Endodermal cell (in vitro differentiated cells): ENCODE results near the gene TMEM134. TPM values are rescaled to one million over a fixed set of nuclear protein-coding genes. Genes with fewer than 3 reads are reported as not detected.
"Not testable (repeated sequence)": the region's sequence is repeated elsewhere in the genome, so short reads cannot be mapped to it uniquely, and the experiment has no call there.

Source experiments
- DNase-seq: peaks from one replicate; pipeline ENCODE4 v3.0.0-alpha.2; 2017
- H3K27ac ChIP-seq: 2 replicates; pipeline ENCODE4 v1.5.1; 2013; ENCODE audit warnings: mild to moderate bottlenecking, low read depth, low read length, moderate library complexity
- H3K27me3 ChIP-seq: 2 replicates; pipeline ENCODE4 v1.6.1; 2013; ENCODE audit warnings: mild to moderate bottlenecking, low read length, moderate library complexity; ENCODE audit not compliant: insufficient read depth, control insufficient read depth, poor library complexity, severe bottlenecking
- H3K36me3 ChIP-seq: 2 replicates; pipeline ENCODE4 v1.7.0; 2013; ENCODE audit warnings: mild to moderate bottlenecking, low read length, moderate library complexity; ENCODE audit not compliant: control insufficient read depth, insufficient read depth
- H3K4me1 ChIP-seq: one replicate; pipeline ENCODE4 v1.7.0; 2013; ENCODE audit warnings: low read length; ENCODE audit not compliant: control insufficient read depth, insufficient read depth
- H3K4me3 ChIP-seq: 2 replicates; pipeline ENCODE4 v1.5.1; 2013; ENCODE audit warnings: mild to moderate bottlenecking, low read length, moderate library complexity
- H3K9ac ChIP-seq: 2 replicates; pipeline ENCODE4 v1.6.1; 2013; ENCODE audit warnings: mild to moderate bottlenecking, low read length, moderate library complexity; ENCODE audit not compliant: poor library complexity, severe bottlenecking; ENCODE audit errors: extremely low read depth
- H3K9me3 ChIP-seq: 2 replicates; pipeline ENCODE4 v1.6.1; 2013; ENCODE audit warnings: mild to moderate bottlenecking, low read length, moderate library complexity; ENCODE audit not compliant: control insufficient read depth
- H3K27ac Mint-ChIP-seq: 2 replicates; pipeline ENCODE4 v1.8.0; 2020; ENCODE audit warnings: mixed read lengths
- H3K27me3 Mint-ChIP-seq: 2 replicates; pipeline ENCODE4 v1.8.0; 2021; ENCODE audit warnings: mild to moderate bottlenecking, mixed read lengths; ENCODE audit not compliant: insufficient read depth
- H3K36me3 Mint-ChIP-seq: 2 replicates; pipeline ENCODE4 v1.8.0; 2020; ENCODE audit warnings: low read depth, mixed read lengths
- H3K4me1 Mint-ChIP-seq: 2 replicates; pipeline ENCODE4 v1.8.0; 2020; ENCODE audit warnings: mixed read lengths
- H3K4me3 Mint-ChIP-seq: 2 replicates; pipeline ENCODE4 v1.8.0; 2020; ENCODE audit warnings: mild to moderate bottlenecking, moderate library complexity, mixed read lengths
- H3K9me3 Mint-ChIP-seq: 2 replicates; pipeline ENCODE4 v1.8.0; 2020; ENCODE audit warnings: mild to moderate bottlenecking, mixed read lengths
- WGBS, 2 experiments: methylation state at CpG; one replicate each; pipeline versions ENCODE4 v1.1.5 to v1.1.7; 2013; ENCODE audit warnings: missing lambda C conversion rate in 2 of 2, mixed read lengths in 1 of 2; ENCODE audit not compliant: insufficient coverage in 1 of 2, insufficient read length in 1 of 2; 5-methylcytosine and 5-hydroxymethylcytosine counted together
- total RNA-seq, 2 donors: library from RNA; stranded (reverse); fragmentation: NEBNext Ultra II Directional in 1 of 2; extraction: Animal tissue kit (Norgen Biotek cat#: 25700) in 1 of 2; gene quantifications; 2 replicates in 1 of 2; 3 replicates in 1 of 2; pipeline ENCODE4 v1.2.1, GENCODE V29; 2021
- TF ChIP-seq, protein P1 (sequence below): fragments of 200-600 bp; sonication (generic); conservative IDR thresholded peaks from 2 replicates; pipeline ENCODE4 v1.5.0; 2021; ENCODE audit warnings: antibody characterized with exemption, mild to moderate bottlenecking

TMEM134 gene
- total RNA-seq, 2 donors from 2014 or later, result 67.4 to 87.8 TPM

DNA sequence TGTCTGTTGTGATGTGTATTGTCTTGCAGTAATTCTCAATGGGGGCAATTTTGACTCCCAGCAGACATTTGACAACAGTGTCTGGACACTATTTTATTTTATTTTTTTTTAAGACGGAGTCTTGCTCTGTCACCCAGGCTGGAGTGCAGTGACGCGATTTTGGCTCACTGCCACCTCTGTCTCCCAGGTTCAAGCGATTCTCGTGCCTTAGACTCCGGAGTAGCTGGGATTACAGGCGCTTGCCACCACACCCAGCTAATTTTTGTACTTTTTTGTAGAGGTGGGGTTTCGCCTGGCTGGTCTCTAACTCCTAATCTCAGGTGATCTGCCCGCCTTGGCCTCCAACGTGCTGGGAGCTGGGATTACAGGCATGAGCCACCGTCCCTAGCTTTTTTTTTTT, 39.3 kb downstream of the TMEM134 start:
- Histone ChIP-seq H3K9ac (no peak overlapping the region), H3K4me3 (peak overlapping the region; percentile 99), H3K27ac (no peak overlapping the region), H3K9me3 (no peaks in the 10 kb centered on the region), H3K4me1 (peaks cover 3% of the 10 kb centered on the region), H3K27me3 (no peaks in the 10 kb centered on the region), H3K36me3 (peaks cover 30% of the 10 kb centered on the region)
- TF ChIP-seq, protein P1, sequence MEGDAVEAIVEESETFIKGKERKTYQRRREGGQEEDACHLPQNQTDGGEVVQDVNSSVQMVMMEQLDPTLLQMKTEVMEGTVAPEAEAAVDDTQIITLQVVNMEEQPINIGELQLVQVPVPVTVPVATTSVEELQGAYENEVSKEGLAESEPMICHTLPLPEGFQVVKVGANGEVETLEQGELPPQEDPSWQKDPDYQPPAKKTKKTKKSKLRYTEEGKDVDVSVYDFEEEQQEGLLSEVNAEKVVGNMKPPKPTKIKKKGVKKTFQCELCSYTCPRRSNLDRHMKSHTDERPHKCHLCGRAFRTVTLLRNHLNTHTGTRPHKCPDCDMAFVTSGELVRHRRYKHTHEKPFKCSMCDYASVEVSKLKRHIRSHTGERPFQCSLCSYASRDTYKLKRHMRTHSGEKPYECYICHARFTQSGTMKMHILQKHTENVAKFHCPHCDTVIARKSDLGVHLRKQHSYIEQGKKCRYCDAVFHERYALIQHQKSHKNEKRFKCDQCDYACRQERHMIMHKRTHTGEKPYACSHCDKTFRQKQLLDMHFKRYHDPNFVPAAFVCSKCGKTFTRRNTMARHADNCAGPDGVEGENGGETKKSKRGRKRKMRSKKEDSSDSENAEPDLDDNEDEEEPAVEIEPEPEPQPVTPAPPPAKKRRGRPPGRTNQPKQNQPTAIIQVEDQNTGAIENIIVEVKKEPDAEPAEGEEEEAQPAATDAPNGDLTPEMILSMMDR, result no peak
- peak overlapping the region; percentile 83 for H3K4me3 Mint-ChIP-seq
- peaks cover 3% of the 10 kb centered on the region for H3K4me1 Mint-ChIP-seq
- H3K27ac Mint-ChIP-seq, result no peak overlapping the region
- no peak for DNase-seq
- H3K36me3 Mint-ChIP-seq, result peaks cover 20% of the 10 kb centered on the region
- H3K27me3 Mint-ChIP-seq, result no peaks in the 10 kb centered on the region
- H3K9me3 Mint-ChIP-seq, result no peaks in the 10 kb centered on the region
- 85 to 92% methylated on average over 10 to 11 of the region's 11 CpGs for WGBS, 2 experiments

GRCh38 chr11:67429038-67429668, 39.9 kb downstream of the TMEM134 start:
- H3K36me3 Mint-ChIP-seq, result peaks cover 20% of the 10 kb centered on the region
- DNase-seq, result no peak
- H3K27me3 ChIP-seq, result no peaks in the 10 kb centered on the region
- peak overlapping the region; percentile 99 for H3K4me3 ChIP-seq
- TF ChIP-seq, protein P1, result no peak
- peaks cover 3% of the 10 kb centered on the region for H3K4me1 Mint-ChIP-seq
- H3K9ac ChIP-seq, result peak overlapping the region; percentile 95
- peak overlapping the region; percentile 90 for H3K27ac Mint-ChIP-seq
- H3K27me3 Mint-ChIP-seq, result no peaks in the 10 kb centered on the region
- no peak overlapping the region for H3K27ac ChIP-seq
- peaks cover 3% of the 10 kb centered on the region for H3K4me1 ChIP-seq
- H3K9me3 ChIP-seq, result no peaks in the 10 kb centered on the region
- WGBS, 2 experiments, result 60 to 65% methylated on average over 8 to 12 of the region's 12 CpGs
- H3K36me3 ChIP-seq, result peaks cover 30% of the 10 kb centered on the region
- H3K4me3 Mint-ChIP-seq, result peak overlapping the region; percentile 83
- no peaks in the 10 kb centered on the region for H3K9me3 Mint-ChIP-seq

DNA sequence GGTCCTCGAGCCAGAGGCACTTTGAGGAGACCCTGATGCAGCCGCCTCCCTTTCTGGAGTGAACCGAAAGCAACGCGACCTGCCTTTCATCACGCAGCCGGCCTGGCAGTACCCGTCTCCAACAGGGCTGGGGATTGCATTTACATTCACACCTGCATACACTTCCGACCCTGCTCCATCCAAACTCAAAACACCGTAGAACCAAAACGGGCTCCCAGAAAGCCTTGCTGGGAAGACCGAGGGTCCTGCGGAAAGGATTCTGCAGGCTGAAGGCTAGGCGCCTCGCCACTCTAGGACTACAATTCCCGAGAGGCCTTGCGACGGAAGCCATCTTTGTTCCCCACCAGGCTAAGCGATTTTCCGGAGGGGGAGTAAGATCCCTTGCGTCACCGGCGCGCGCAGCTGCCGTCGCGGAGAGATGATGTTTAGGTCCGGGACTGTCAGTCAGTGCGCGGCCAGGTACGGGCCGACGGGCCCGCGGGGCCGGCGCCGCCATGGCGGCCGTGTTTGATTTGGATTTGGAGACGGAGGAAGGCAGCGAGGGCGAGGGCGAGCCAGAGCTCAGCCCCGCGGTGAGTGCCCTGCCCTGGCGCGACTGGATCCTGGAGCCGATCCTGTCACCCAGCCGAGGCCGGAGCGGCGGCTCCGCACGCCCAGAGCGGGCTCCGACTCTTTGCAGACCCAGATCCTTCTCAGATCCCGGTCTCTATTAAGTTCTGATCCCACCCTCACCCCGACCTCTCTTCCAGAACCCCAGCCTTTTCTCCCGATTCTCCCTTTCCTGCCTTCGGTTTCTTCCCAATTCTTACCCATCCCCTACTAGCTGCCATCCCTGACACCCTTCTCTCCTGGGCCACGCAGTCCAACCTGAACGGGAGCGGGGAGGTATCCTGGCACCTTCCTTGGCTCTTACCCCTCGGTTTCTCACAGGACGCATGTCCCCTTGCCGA, 40.7 kb downstream of the TMEM134 start, which contains the start of gene RPS6KB2:
TSS of gene RPS6KB2 (plus strand) at position 443 of the 950 bp plus-strand sequence. CDS start at position 495, 52 bp downstream.
- WGBS, 2 experiments, result 0 to 5% methylated on average over 27 to 68 of the region's 68 CpGs
- Mint-ChIP-seq H3K4me3 (peak within 1 kb of the TSS; percentile 83), H3K4me1 (peaks cover 3% of the 10 kb centered on the region), H3K27ac (peak within 1 kb of the TSS; percentile 90), H3K36me3 (peaks cover 18% of the 10 kb centered on the region), H3K9me3 (no peaks in the 10 kb centered on the region), H3K27me3 (no peaks in the 10 kb centered on the region)
- H3K4me1 ChIP-seq, result peaks cover 3% of the 10 kb centered on the region
- TF ChIP-seq, protein P1, result no peak
- DNase-seq, result peak; percentile 100
- no peak within 1 kb of the TSS for H3K27ac ChIP-seq
- no peaks in the 10 kb centered on the region for H3K27me3 ChIP-seq
- H3K4me3 ChIP-seq, result peak within 1 kb of the TSS; percentile 99
- peak within 1 kb of the TSS; percentile 95 for H3K9ac ChIP-seq
- H3K9me3 ChIP-seq, result no peaks in the 10 kb centered on the region
- peaks cover 26% of the 10 kb centered on the region for H3K36me3 ChIP-seq

DNA sequence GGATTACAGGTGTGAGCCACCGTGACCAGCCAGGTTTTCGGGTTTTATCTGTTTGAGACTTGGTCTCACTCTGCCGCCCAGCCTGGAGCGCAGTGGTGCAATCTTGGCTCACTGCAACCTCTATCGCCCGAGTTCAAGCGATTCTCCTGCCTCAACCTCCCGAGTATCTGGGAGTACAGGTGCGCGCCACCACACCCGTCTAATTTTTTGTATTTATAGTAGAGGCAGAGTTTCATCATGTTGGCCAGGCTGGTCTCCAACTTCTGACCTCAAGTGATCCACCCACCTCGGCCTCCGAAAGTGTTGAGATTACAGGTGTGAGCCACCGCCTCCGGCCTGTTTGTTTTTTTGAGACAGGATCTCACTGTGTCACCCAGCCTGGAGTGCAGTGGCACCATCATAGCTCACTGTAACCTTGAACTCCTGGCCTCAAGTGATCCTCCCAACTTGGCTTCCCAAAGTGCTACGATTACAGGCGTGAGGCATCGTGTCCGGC, 41.6 kb downstream of the TMEM134 start:
- peak overlapping the region; percentile 83 for H3K4me3 Mint-ChIP-seq
- peaks cover 21% of the 10 kb centered on the region for H3K36me3 ChIP-seq
- not testable (repeated sequence) for H3K27ac ChIP-seq, H3K4me1 ChIP-seq, DNase-seq, H3K9me3 Mint-ChIP-seq, H3K9me3 ChIP-seq, H3K27me3 Mint-ChIP-seq, H3K27me3 ChIP-seq, H3K4me1 Mint-ChIP-seq, H3K9ac ChIP-seq
- peaks cover 12% of the 10 kb centered on the region for H3K36me3 Mint-ChIP-seq
- H3K27ac Mint-ChIP-seq, result peak overlapping the region; percentile 72
- WGBS, 2 experiments, result 92 to 95% methylated on average over 17 to 19 of the region's 19 CpGs
- H3K4me3 ChIP-seq, result peak overlapping the region; percentile 99
